A172 (cell line): ENCODE data around the gene SLC16A1. TPM values are rescaled to one million over a fixed set of nuclear protein-coding genes. Genes with fewer than 3 reads are reported as not detected.
"Not testable (repeated sequence)": the region's sequence is repeated elsewhere in the genome, so short reads cannot be mapped to it uniquely, and the experiment has no call there.

Experiments
- DNase-seq: peaks from one replicate; pipeline ENCODE4 v3.0.0-alpha.2; 2015; ENCODE audit warnings: low spot score
- total RNA-seq: library from RNA; depleted of rRNA; stranded (reverse); fragments of >200 nt; shearing (Covaris generic); gene quantifications from 2 replicates; pipeline ENCODE4 v1.2.3, GENCODE V29; 2014

The SLC16A1 gene
- total RNA-seq, 1 experiment from 2014 or later, result 104 TPM

GRCh38 chr1:112971006-112971405 lies 15.0 kb upstream of the SLC16A1 start:
- DNase-seq, result no peak

GRCh38 chr1:112964347-112964746 lies 8.4 kb upstream of the SLC16A1 start:
- DNase-seq, result no peak

- no peak for DNase-seq
Measured at GRCh38 chr1:112961072-112961471, 5.1 kb upstream of the SLC16A1 start.

- DNase-seq, result no peak
Measured at GRCh38 chr1:112960384-112960783, 4.4 kb upstream of the SLC16A1 start.

GRCh38 chr1:112958236-112958635 lies 2.2 kb upstream of the SLC16A1 start:
- DNase-seq, result not testable (repeated sequence)

GRCh38 chr1:112957133-112957812 lies 1.3 kb upstream of the SLC16A1 start:
- DNase-seq, result peak; percentile 78

- DNase-seq, result no peak
Measured at GRCh38 chr1:112956544-112957132, 642 bp upstream of the SLC16A1 start.

GRCh38 chr1:112954945-112955772 lies 837 bp downstream of the SLC16A1 start:
- DNase-seq, result peak; percentile 50

GRCh38 chr1:112954017-112954650 lies 1.9 kb downstream of the SLC16A1 start:
- no peak for DNase-seq

- no peak for DNase-seq
Measured at GRCh38 chr1:112950426-112950825, 5.6 kb downstream of the SLC16A1 start.

GRCh38 chr1:112946683-112947082 lies 9.3 kb downstream of the SLC16A1 start:
- DNase-seq, result no peak

- no peak for DNase-seq
Measured at GRCh38 chr1:112939810-112940209, 16.2 kb downstream of the SLC16A1 start.

GRCh38 chr1:112938210-112938609 lies 17.8 kb downstream of the SLC16A1 start:
- DNase-seq, result no peak

GRCh38 chr1:112937495-112937894 lies 18.5 kb downstream of the SLC16A1 start:
- no peak for DNase-seq

GRCh38 chr1:112937070-112937469 lies 18.9 kb downstream of the SLC16A1 start:
- no peak for DNase-seq

- DNase-seq, result peak; percentile 55
Measured at GRCh38 chr1:112935461-112936111, 20.4 kb downstream of the SLC16A1 start.

GRCh38 chr1:112934577-112934976 lies 21.4 kb downstream of the SLC16A1 start:
- DNase-seq, result no peak

- DNase-seq, result no peak
Measured at GRCh38 chr1:112933820-112934571, 22.0 kb downstream of the SLC16A1 start.

- no peak for DNase-seq
Measured at GRCh38 chr1:112929979-112930378, 26.0 kb downstream of the SLC16A1 start.

- no peak for DNase-seq
Measured at GRCh38 chr1:112927462-112927990, 28.5 kb downstream of the SLC16A1 start.

- DNase-seq, result no peak
Measured at GRCh38 chr1:112926858-112927257, 29.1 kb downstream of the SLC16A1 start.
